SK-N-SH (cell line): ENCODE data around the gene B3GALT6. TPM values are rescaled to one million over a fixed set of nuclear protein-coding genes. Genes with fewer than 3 reads are reported as not detected.

Experiments
- CTCF ChIA-PET: fragments of 300-600, 350-600 bp; formaldehyde crosslinking; extraction: SDS; loops from one replicate; lab custom pipeline; 2021; lab: Yijun Ruan, JAX
- POLR2A ChIA-PET: fragments of 350-600 bp; sonication (Branson Sonifier 250); formaldehyde crosslinking; extraction: SDS; loops from one replicate; lab custom pipeline; 2020; ENCODE audit warnings: antibody characterized with exemption, inconsistent platforms; lab: Yijun Ruan, JAX
- DNase-seq: peaks from one replicate; pipeline ENCODE4 v3.0.0; 2012
- H2AFZ ChIP-seq: fragments of 200-600 bp; sonication (generic); 2 replicates; pipeline ENCODE4 v1.8.1; 2016; ENCODE audit warnings: antibody characterized with exemption, mild to moderate bottlenecking, low read depth
- H3F3A ChIP-seq: fragments of 200-600 bp; sonication (generic); replicated peaks from 2 replicates; pipeline ENCODE3; 2016; ENCODE audit warnings: antibody characterized with exemption, mild to moderate bottlenecking; ENCODE audit not compliant: insufficient read depth
- H3K27ac ChIP-seq, 2 experiments: fragments of 200-500 bp in 1 of 2; fragments of 200-600 bp in 1 of 2; sonication (Bioruptor generic) in 1 of 2; sonication (generic), shearing (Covaris generic) in 1 of 2; 2 replicates each; pipeline versions ENCODE4 v1.5.1 to v1.6.1; 2014 to 2016; ENCODE audit warnings: low read depth in 2 of 2, inconsistent platforms in 1 of 2, low read length in 1 of 2, mild to moderate bottlenecking in 1 of 2, mixed read lengths in 1 of 2
- H3K27me3 ChIP-seq: fragments of 200-600 bp; sonication (generic), shearing (Covaris generic); 2 replicates; pipeline ENCODE4 v1.6.1; 2016; ENCODE audit warnings: mixed run types; ENCODE audit not compliant: insufficient read depth
- H3K36me3 ChIP-seq, 2 experiments: fragments of 200-500 bp in 1 of 2; fragments of 200-600 bp in 1 of 2; sonication (Bioruptor generic) in 1 of 2; sonication (generic) in 1 of 2; replicated peaks in 1 of 2; 2 replicates each; pipeline versions ENCODE3 to v1.5.1; 2014 to 2016; ENCODE audit warnings: low read length in 1 of 2, mild to moderate bottlenecking in 1 of 2; ENCODE audit not compliant: insufficient read depth in 2 of 2, control insufficient read depth in 1 of 2
- H3K4me1 ChIP-seq, 2 experiments: fragments of 200-500 bp in 1 of 2; fragments of 200-600 bp in 1 of 2; sonication (Bioruptor generic) in 1 of 2; sonication (generic), shearing (Covaris generic) in 1 of 2; 2 replicates each; pipeline versions ENCODE4 v1.5.1 to v1.6.1; 2014 to 2016; ENCODE audit warnings: low read depth in 1 of 2, low read length in 1 of 2, mixed run types in 1 of 2; ENCODE audit not compliant: insufficient read depth in 2 of 2, control insufficient read depth in 1 of 2
- H3K4me2 ChIP-seq: fragments of 200-600 bp; sonication (generic), shearing (Covaris generic); 2 replicates; pipeline ENCODE4 v1.6.1; 2017; ENCODE audit warnings: mixed run types
- H3K4me3 ChIP-seq, 2 experiments: fragments of 200-500 bp in 1 of 2; fragments of 200-600 bp in 1 of 2; sonication (Bioruptor generic) in 1 of 2; sonication (generic), shearing (Covaris generic) in 1 of 2; 2 replicates each; pipeline versions ENCODE4 v1.5.1 to v1.8.1; 2014 to 2016; ENCODE audit warnings: low read depth in 2 of 2, inconsistent platforms in 1 of 2, low read length in 1 of 2, mild to moderate bottlenecking in 1 of 2, mixed read lengths in 1 of 2, moderate library complexity in 1 of 2
- H3K79me2 ChIP-seq: fragments of 200-600 bp; sonication (generic); 2 replicates; pipeline ENCODE4 v1.8.1; 2017; ENCODE audit warnings: mild to moderate bottlenecking; ENCODE audit not compliant: insufficient read depth
- H3K9ac ChIP-seq: fragments of 200-600 bp; sonication (generic); 2 replicates; pipeline ENCODE4 v1.6.1; 2017; ENCODE audit warnings: mixed run types
- H3K9me2 ChIP-seq: fragments of 200-600 bp; sonication (generic); 2 replicates; pipeline ENCODE4 v1.6.1; 2017; ENCODE audit warnings: mixed run types
- H3K9me3 ChIP-seq: fragments of 200-600 bp; sonication (generic); 2 replicates; pipeline ENCODE4 v1.6.1; 2017; ENCODE audit warnings: mixed run types, mild to moderate bottlenecking, moderate library complexity
- H4K20me1 ChIP-seq: fragments of 200-600 bp; sonication (generic); 2 replicates; pipeline ENCODE4 v1.6.1; 2017; ENCODE audit warnings: mild to moderate bottlenecking, mixed run types; ENCODE audit not compliant: insufficient read depth
- CHD2 ChIP-seq: fragments of 150-350 bp; IDR thresholded peaks from 2 replicates; pipeline ENCODE4 v1.6.1; 2018; ENCODE audit warnings: low read length; ENCODE audit not compliant: partially characterized antibody
- ELF1 ChIP-seq: IDR thresholded peaks from 2 replicates; pipeline ENCODE4 v1.4.0; 2012
- FOSL2 ChIP-seq: IDR thresholded peaks from 2 replicates; pipeline ENCODE4 v1.4.0; 2012; ENCODE audit warnings: low read depth, mild to moderate bottlenecking, moderate library complexity, borderline replicate concordance
- FOXJ3 ChIP-seq: sonication (generic); formaldehyde crosslinking; IDR thresholded peaks from 2 replicates; pipeline ENCODE4 v1.5.1; 2020; ENCODE audit warnings: mild to moderate bottlenecking, missing genetic modification reagents
- FOXM1 ChIP-seq: IDR thresholded peaks from 2 replicates; pipeline ENCODE4 v1.4.0; 2012; ENCODE audit warnings: low read depth, mild to moderate bottlenecking
- MEF2A ChIP-seq: IDR thresholded peaks from 2 replicates; pipeline ENCODE4 v1.4.0; 2012; ENCODE audit warnings: low read depth, borderline replicate concordance
- MXI1 ChIP-seq: IDR thresholded peaks from 2 replicates; pipeline ENCODE4 v1.6.1; 2012; ENCODE audit warnings: mild to moderate bottlenecking, low read depth, low read length, improper control_type of control experiment
- NFIC ChIP-seq: IDR thresholded peaks from 2 replicates; pipeline ENCODE4 v1.4.0; 2012; ENCODE audit warnings: borderline replicate concordance
- RAD21 ChIP-seq: IDR thresholded peaks from 2 replicates; pipeline ENCODE4 v1.6.1; 2012; ENCODE audit warnings: mild to moderate bottlenecking, low read length
- RCOR1 ChIP-seq: fragments of 150-350 bp; IDR thresholded peaks from 2 replicates; pipeline ENCODE4 v1.6.1; 2017; ENCODE audit warnings: antibody characterized with exemption, low read length
- SIN3A ChIP-seq: IDR thresholded peaks from 2 replicates; pipeline ENCODE4 v1.6.1; 2012; ENCODE audit warnings: low read depth, mild to moderate bottlenecking, low read length, moderate library complexity, borderline replicate concordance
- SMC3 ChIP-seq: IDR thresholded peaks from 2 replicates; pipeline ENCODE4 v1.6.1; 2012; ENCODE audit warnings: low read depth, low read length, improper control_type of control experiment
- WGBS: methylation state at CpG from one replicate; pipeline ENCODE4 v1.1.6; 2017; ENCODE audit warnings: low lambda C conversion rate; 5-methylcytosine and 5-hydroxymethylcytosine counted together
- polyA plus RNA-seq, 3 experiments: library from polyadenylated mRNA; depleted of rRNA; stranded (reverse); fragments of >200 nt; gene quantifications; 2 replicates each; pipeline ENCODE4 v1.2.3, GENCODE V29; 2012
- TF ChIP-seq, protein P1 (sequence below): IDR thresholded peaks from 2 replicates; pipeline ENCODE4 v1.4.0; 2012; ENCODE audit warnings: low read depth
- TF ChIP-seq, protein P2 (sequence below): IDR thresholded peaks from 2 replicates; pipeline ENCODE4 v1.6.1; 2012; ENCODE audit warnings: mild to moderate bottlenecking, low read depth, low read length, moderate library complexity
- TF ChIP-seq, protein P3 (sequence below): fragments of 150-350 bp; IDR thresholded peaks from 2 replicates; pipeline ENCODE4 v1.6.1; 2016; ENCODE audit warnings: mild to moderate bottlenecking, low read depth, low read length

B3GALT6 gene
- polyA plus RNA-seq, 1 of the 3 experiments (the other 2 are of a cell fraction), result 38.8 TPM

DNA sequence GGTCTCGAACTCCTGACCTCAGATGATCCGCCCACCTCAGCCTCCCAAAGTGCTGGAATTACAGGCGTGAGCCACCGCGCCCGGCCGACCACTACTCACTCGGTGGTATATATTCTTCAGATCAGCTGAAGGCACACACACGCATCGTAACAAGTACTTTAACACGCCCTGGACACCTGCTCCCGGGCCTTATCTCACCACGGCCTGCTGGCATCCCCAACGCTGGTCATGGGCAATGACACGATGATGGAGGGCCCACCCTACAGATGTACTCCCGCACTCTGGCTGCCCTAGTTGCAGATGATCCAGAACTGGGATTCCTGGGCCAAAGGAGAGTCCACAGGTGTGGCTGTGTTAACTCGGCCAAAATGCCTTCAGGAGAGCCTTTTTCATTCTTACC lies 30.0 kb downstream of the B3GALT6 start:
- Histone ChIP-seq H3K9me2 (no peaks in the 10 kb centered on the region), H2AFZ (no peak overlapping the region), H3K36me3 (peaks cover 19 to 52% of the 10 kb centered on the region in 2 experiments), H3K4me2 (no peak overlapping the region), H3K9me3 (no peaks in the 10 kb centered on the region), H3K4me1 (peaks cover 0 to 4% of the 10 kb centered on the region in 2 experiments; a peak in 2 of 4 replicates), H3K79me2 (peaks cover 48% of the 10 kb centered on the region), H4K20me1 (peaks cover 50% of the 10 kb centered on the region), H3F3A (peaks cover 17% of the 10 kb centered on the region), H3K9ac (no peak overlapping the region), H3K4me3 (no peak overlapping the region), H3K27me3 (no peaks in the 10 kb centered on the region), H3K27ac (no peak overlapping the region)
- ChIA-PET CTCF (interaction anchor here (0.6 kb wide), 1 partner anchor 339 kb away, joined by 4 read pairs; no protein-coding TSS in a partner anchor), POLR2A (interaction anchor here (0.7 kb wide), 1 partner anchor 141 kb away, joined by 3 read pairs; no protein-coding TSS in a partner anchor)
- no peak for TF ChIP-seq CHD2
- no peak for TF ChIP-seq ELF1
- no peak for TF ChIP-seq RCOR1
- TF ChIP-seq FOSL2, result no peak
- TF ChIP-seq MXI1, result no peak
- TF ChIP-seq, protein P1, sequence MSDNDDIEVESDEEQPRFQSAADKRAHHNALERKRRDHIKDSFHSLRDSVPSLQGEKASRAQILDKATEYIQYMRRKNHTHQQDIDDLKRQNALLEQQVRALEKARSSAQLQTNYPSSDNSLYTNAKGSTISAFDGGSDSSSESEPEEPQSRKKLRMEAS, result no peak
- TF ChIP-seq SIN3A, result no peak
- TF ChIP-seq, protein P2, sequence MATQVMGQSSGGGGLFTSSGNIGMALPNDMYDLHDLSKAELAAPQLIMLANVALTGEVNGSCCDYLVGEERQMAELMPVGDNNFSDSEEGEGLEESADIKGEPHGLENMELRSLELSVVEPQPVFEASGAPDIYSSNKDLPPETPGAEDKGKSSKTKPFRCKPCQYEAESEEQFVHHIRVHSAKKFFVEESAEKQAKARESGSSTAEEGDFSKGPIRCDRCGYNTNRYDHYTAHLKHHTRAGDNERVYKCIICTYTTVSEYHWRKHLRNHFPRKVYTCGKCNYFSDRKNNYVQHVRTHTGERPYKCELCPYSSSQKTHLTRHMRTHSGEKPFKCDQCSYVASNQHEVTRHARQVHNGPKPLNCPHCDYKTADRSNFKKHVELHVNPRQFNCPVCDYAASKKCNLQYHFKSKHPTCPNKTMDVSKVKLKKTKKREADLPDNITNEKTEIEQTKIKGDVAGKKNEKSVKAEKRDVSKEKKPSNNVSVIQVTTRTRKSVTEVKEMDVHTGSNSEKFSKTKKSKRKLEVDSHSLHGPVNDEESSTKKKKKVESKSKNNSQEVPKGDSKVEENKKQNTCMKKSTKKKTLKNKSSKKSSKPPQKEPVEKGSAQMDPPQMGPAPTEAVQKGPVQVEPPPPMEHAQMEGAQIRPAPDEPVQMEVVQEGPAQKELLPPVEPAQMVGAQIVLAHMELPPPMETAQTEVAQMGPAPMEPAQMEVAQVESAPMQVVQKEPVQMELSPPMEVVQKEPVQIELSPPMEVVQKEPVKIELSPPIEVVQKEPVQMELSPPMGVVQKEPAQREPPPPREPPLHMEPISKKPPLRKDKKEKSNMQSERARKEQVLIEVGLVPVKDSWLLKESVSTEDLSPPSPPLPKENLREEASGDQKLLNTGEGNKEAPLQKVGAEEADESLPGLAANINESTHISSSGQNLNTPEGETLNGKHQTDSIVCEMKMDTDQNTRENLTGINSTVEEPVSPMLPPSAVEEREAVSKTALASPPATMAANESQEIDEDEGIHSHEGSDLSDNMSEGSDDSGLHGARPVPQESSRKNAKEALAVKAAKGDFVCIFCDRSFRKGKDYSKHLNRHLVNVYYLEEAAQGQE, result no peak
- TF ChIP-seq FOXM1, result no peak
- no peak for TF ChIP-seq NFIC
- no peak for TF ChIP-seq FOXJ3 (CRISPR knock-in tag)
- TF ChIP-seq, protein P3, sequence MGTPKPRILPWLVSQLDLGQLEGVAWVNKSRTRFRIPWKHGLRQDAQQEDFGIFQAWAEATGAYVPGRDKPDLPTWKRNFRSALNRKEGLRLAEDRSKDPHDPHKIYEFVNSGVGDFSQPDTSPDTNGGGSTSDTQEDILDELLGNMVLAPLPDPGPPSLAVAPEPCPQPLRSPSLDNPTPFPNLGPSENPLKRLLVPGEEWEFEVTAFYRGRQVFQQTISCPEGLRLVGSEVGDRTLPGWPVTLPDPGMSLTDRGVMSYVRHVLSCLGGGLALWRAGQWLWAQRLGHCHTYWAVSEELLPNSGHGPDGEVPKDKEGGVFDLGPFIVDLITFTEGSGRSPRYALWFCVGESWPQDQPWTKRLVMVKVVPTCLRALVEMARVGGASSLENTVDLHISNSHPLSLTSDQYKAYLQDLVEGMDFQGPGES, result no peak
- no peak for TF ChIP-seq RAD21
- TF ChIP-seq SMC3, result no peak
- TF ChIP-seq MEF2A, result no peak
- WGBS, result 94% methylated on average over 15 of the region's 17 CpGs
- DNase-seq, result no peak
